ENCODE data around the gene SSH2. TPM values are rescaled to one million over a fixed set of nuclear protein-coding genes. Genes with fewer than 3 reads are reported as not detected.

SSH2 gene
- total and polyA plus RNA-seq, 2 donors (not counting 1 experiment from before 2014, with no cell fraction given) = 51.5 to 183 TPM

- ChIA-PET POLR2A (no interaction called here), CTCF (interaction anchor here (2.1 to 2.4 kb wide), 2 partner anchors 10 to 180 kb away, joined by 6 to 16 read pairs; no protein-coding TSS in a partner anchor)
- no CpG with 5 or more reads among the region's 1 CpG for WGBS (ENCODE audit: insufficient coverage)
Observed at GRCh38 chr17:29627951-29628350, 302.1 kb downstream of the SSH2 start.

More at GRCh38 chr17:29627951-29628350, 302.1 kb downstream of the SSH2 start:
- Mint-ChIP-seq H3K4me3 (no peak overlapping the region), H3K9me3 (ENCODE audit: insufficient read depth) (no peaks in the 10 kb centered on the region), H3K4me1 (peaks cover 25% of the 10 kb centered on the region), H3K27me3 (no peaks in the 10 kb centered on the region), H3K27ac (peak overlapping the region; percentile 6)
- Histone ChIP-seq H2AFZ (ENCODE audit: insufficient read depth, low read depth, low read length, poor library complexity, severe bottlenecking) (no peak overlapping the region), H3K36me3 (replicated peaks in 1 of 2; ENCODE audit: control extremely low read depth in 1 of 2, control insufficient read depth in 1 of 2, extremely low read depth in 1 of 2, insufficient read depth in 2 of 2, low read length in 1 of 2) (peaks cover 2 to 36% of the 10 kb centered on the region in 2 experiments), H3K4me3 (ENCODE audit: control extremely low read depth in 1 of 5, extremely low read depth in 1 of 5, insufficient read depth in 1 of 5, low read depth in 2 of 5, low read length in 4 of 5) (no peak overlapping the region), H3K27me3 (replicated peaks in 1 of 4; ENCODE audit: control extremely low read depth in 1 of 4, control insufficient read depth in 3 of 4, insufficient read depth in 4 of 4, low read length in 3 of 4) (no peaks in the 10 kb centered on the region), H3K79me2 (ENCODE audit: control insufficient read depth, insufficient read depth, low read length) (no peaks in the 10 kb centered on the region), H4K20me1 (ENCODE audit: control insufficient read depth, insufficient read depth, low read length, poor library complexity, severe bottlenecking) (peaks cover 47% of the 10 kb centered on the region), H3K9ac (ENCODE audit: low read length) (no peak overlapping the region), H3K4me1 (ENCODE audit: control insufficient read depth in 2 of 2, insufficient read depth in 2 of 2, low read length in 2 of 2) (peaks cover 2 to 3% of the 10 kb centered on the region in 2 donors), H3K9me3 (ENCODE audit: control extremely low read depth in 1 of 3, control insufficient read depth in 2 of 3, insufficient read depth in 1 of 3, low read length in 2 of 3) (no peaks in the 10 kb centered on the region), H3K4me2 (replicated peaks; ENCODE audit: low read depth, low read length, poor library complexity, severe bottlenecking) (no peak overlapping the region), H3K27ac (ENCODE audit: low read length in 2 of 2) (peak overlapping the region in 1 of 2 donors; percentile 11)
- TF ChIP-seq CTCF (IDR thresholded peaks at IDR 0.05) (no peak), EZH2 (IDR thresholded peaks at IDR 0.05; ENCODE audit: borderline replicate concordance, insufficient read depth, low read depth, low read length, poor library complexity, severe bottlenecking) (no peak)
- DNase-seq (no peak), ATAC-seq (ENCODE audit: low read depth) (no peak)
- intact Hi-C loops (cut with micrococcal nuclease) = no loop called here

Measured in B cell (primary cell).